H1 (cell line): ENCODE data around the gene C15orf40. TPM values are rescaled to one million over a fixed set of nuclear protein-coding genes. Genes with fewer than 3 reads are reported as not detected.

Experiments
- CBX5 ChIP-seq: fragments of 300-800, 300-1000 bp; sonication (generic); IDR thresholded peaks from 2 replicates; pipeline ENCODE4 v1.7.1; 2016; ENCODE audit warnings: antibody characterized with exemption, low read length, low read depth
- CBX8 ChIP-seq: fragments of 300-800, 300-1000 bp; sonication (generic); IDR thresholded peaks from 2 replicates; pipeline ENCODE4 v1.7.1; 2016; ENCODE audit warnings: low read depth, low read length, borderline replicate concordance
- CHD7 ChIP-seq: fragments of 300-600 bp; sonication (generic); IDR thresholded peaks from 2 replicates; pipeline ENCODE4 v1.7.1; 2012; ENCODE audit warnings: low read length, moderate library complexity, mild to moderate bottlenecking, inconsistent platforms; ENCODE audit not compliant: insufficient replicate concordance
- EZH2 ChIP-seq: fragments of 200-600 bp; sonication (generic); IDR thresholded peaks from 2 replicates; pipeline ENCODE4 v1.7.1; 2012; ENCODE audit warnings: low read depth, mild to moderate bottlenecking, moderate library complexity, low read length, inconsistent platforms; ENCODE audit not compliant: severe bottlenecking
- HDAC2 ChIP-seq, 2 experiments: fragments of 300-600 bp in 1 of 2; sonication (generic) in 1 of 2; IDR thresholded peaks; 2 replicates each; pipeline ENCODE4 v1.6.1; 2011 to 2012; ENCODE audit warnings: low read depth in 2 of 2, low read length in 2 of 2, mild to moderate bottlenecking in 2 of 2, moderate library complexity in 2 of 2, borderline replicate concordance in 1 of 2, inconsistent platforms in 1 of 2
- JUND ChIP-seq: IDR thresholded peaks from 2 replicates; pipeline ENCODE4 v1.6.1; 2011; ENCODE audit warnings: mild to moderate bottlenecking, improper control_type of control experiment, low read length
- SAP30 ChIP-seq: fragments of 300-600 bp; sonication (generic); IDR thresholded peaks from 2 replicates; pipeline ENCODE4 v1.7.1; 2012; ENCODE audit warnings: low read length, moderate library complexity, mild to moderate bottlenecking, inconsistent platforms; ENCODE audit not compliant: insufficient read depth, insufficient replicate concordance
- polyA plus RNA-seq, 7 experiments: library from polyadenylated mRNA; depleted of rRNA in 3 of 7; stranded (reverse) in 5 of 7; unstranded in 2 of 7; fragments of >200 nt in 5 of 7; fragments of 200-250 nt in 2 of 7; gene quantifications; 1 replicate in 5 of 7; 2 replicates in 1 of 7; 4 replicates in 1 of 7; pipeline versions ENCODE4 v1.2.1 to v1.2.3, GENCODE V29; 2011 to 2013; ENCODE audit warnings: missing spikeins in 2 of 7, mixed read lengths in 2 of 7
- total RNA-seq: library from RNA; stranded (reverse); fragmentation: NEBNext Ultra II Directional; extraction: Animal tissue kit (Norgen Biotek cat#: 25700); gene quantifications from 2 replicates; pipeline ENCODE4 v1.2.1, GENCODE V29; 2021
- TF ChIP-seq, protein P1 (sequence below): IDR thresholded peaks from 2 replicates; pipeline ENCODE4 v1.6.1; 2012; ENCODE audit warnings: inconsistent platforms
- TF ChIP-seq, protein P2 (sequence below): IDR thresholded peaks from 2 replicates; pipeline ENCODE4 v1.6.1; 2011; ENCODE audit warnings: low read depth, mild to moderate bottlenecking, low read length; ENCODE audit not compliant: insufficient read depth

The C15orf40 gene
- total and polyA plus RNA-seq, 2 of the 8 experiments (the other 6 are each of a cell fraction or from before 2014, with no cell fraction given) = 10.7 TPM

DNA sequence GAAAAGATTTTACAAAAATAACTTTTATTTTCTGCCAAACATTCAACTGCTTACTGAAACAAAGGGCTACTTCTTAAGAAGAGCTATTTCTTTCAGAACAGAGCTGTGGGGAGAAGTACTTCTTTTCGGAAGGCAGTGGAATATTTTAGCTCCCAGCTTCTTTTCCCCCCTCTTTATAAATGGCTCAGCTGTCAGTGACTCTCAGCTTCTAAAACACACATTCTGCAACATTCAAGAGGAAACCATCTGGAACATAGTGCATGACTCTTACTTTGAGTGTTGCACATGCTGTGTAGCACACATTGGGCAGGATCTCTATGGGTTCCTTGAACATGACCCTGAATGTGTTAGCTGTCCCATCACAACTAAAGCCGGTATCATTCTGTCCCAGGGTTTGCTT, 7.0 kb upstream of the C15orf40 start (continued):
- TF ChIP-seq CHD7 = no peak
- TF ChIP-seq SAP30 = no peak
- no peak for TF ChIP-seq EZH2
- TF ChIP-seq, protein P1, sequence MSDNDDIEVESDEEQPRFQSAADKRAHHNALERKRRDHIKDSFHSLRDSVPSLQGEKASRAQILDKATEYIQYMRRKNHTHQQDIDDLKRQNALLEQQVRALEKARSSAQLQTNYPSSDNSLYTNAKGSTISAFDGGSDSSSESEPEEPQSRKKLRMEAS = no peak
- no peak for TF ChIP-seq CBX8
- no peak for TF ChIP-seq CBX5
- TF ChIP-seq HDAC2 (IDR thresholded peaks at IDR 0.05; ENCODE audit: borderline replicate concordance in 1 of 2, low read depth in 2 of 2, low read length in 2 of 2) = no peak
- TF ChIP-seq, protein P2, sequence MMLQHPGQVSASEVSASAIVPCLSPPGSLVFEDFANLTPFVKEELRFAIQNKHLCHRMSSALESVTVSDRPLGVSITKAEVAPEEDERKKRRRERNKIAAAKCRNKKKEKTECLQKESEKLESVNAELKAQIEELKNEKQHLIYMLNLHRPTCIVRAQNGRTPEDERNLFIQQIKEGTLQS = no peak
- TF ChIP-seq JUND = no peak
